GM18870 (cell line): ENCODE measurements around the gene LRRC55.

Experiments
- ATAC-seq: cut with Tn5 transposase; IDR thresholded peaks from one replicate; pipeline ENCODE4 v1.9.1; 2021; ENCODE audit warnings: moderate library complexity; ENCODE audit not compliant: unreplicated experiment

The LRRC55 gene

GRCh38 chr11:57181678-57182305 is at the start of gene LRRC55:
TSS of gene LRRC55 (plus strand) at chr11:57181953. CDS start at chr11:57182023, 70 bp downstream.
- no peak for ATAC-seq

GRCh38 chr11:57133366-57134038 is 48.3 kb upstream of the LRRC55 start:
- no peak for ATAC-seq

GRCh38 chr11:57134284-57134683 is 47.5 kb upstream of the LRRC55 start:
- ATAC-seq, result no peak

- no peak for ATAC-seq
Measured at GRCh38 chr11:57135020-57135751, 46.6 kb upstream of the LRRC55 start.

GRCh38 chr11:57140568-57140967 is 41.2 kb upstream of the LRRC55 start:
- ATAC-seq, result no peak

GRCh38 chr11:57143459-57143858 is 38.3 kb upstream of the LRRC55 start:
- no peak for ATAC-seq

- no peak for ATAC-seq
Measured at GRCh38 chr11:57144075-57144474, 37.7 kb upstream of the LRRC55 start.

- no peak for ATAC-seq
Measured at GRCh38 chr11:57144531-57145320, 37.0 kb upstream of the LRRC55 start.

GRCh38 chr11:57146301-57146700 is 35.5 kb upstream of the LRRC55 start:
- no peak for ATAC-seq

- no peak for ATAC-seq
Measured at GRCh38 chr11:57148621-57149020, 33.1 kb upstream of the LRRC55 start.

GRCh38 chr11:57150454-57150917 is 31.3 kb upstream of the LRRC55 start:
- ATAC-seq, result no peak

GRCh38 chr11:57152134-57152533 is 29.6 kb upstream of the LRRC55 start:
- no peak for ATAC-seq

GRCh38 chr11:57153448-57153847 is 28.3 kb upstream of the LRRC55 start:
- ATAC-seq, result no peak

- ATAC-seq, result no peak
Measured at GRCh38 chr11:57154739-57155138, 27.0 kb upstream of the LRRC55 start.

GRCh38 chr11:57155400-57155799 is 26.4 kb upstream of the LRRC55 start:
- no peak for ATAC-seq

GRCh38 chr11:57155838-57156607 is 25.7 kb upstream of the LRRC55 start:
- ATAC-seq, result no peak

GRCh38 chr11:57156928-57157327 is 24.8 kb upstream of the LRRC55 start:
- ATAC-seq, result no peak

GRCh38 chr11:57157624-57158023 is 24.1 kb upstream of the LRRC55 start:
- ATAC-seq, result no peak

- no peak for ATAC-seq
Measured at GRCh38 chr11:57158180-57158579, 23.6 kb upstream of the LRRC55 start.

GRCh38 chr11:57158599-57158998 is 23.2 kb upstream of the LRRC55 start:
- no peak for ATAC-seq
